Glomerular endothelial cell (primary cell): ENCODE results near the gene OPTC. TPM values are rescaled to one million over a fixed set of nuclear protein-coding genes. Genes with fewer than 3 reads are reported as not detected.
"Not testable (repeated sequence)": the region's sequence is repeated elsewhere in the genome, so short reads cannot be mapped to it uniquely, and the experiment has no call there.

ENCODE experiments used
- DNase-seq: peaks from one replicate; pipeline ENCODE4 v3.0.0-alpha.2; 2011; ENCODE audit warnings: low read depth, low spot score; ENCODE audit errors: extremely low read depth
- total RNA-seq: library from RNA; depleted of rRNA; stranded (reverse); fragments of >200 nt; gene quantifications from 2 replicates; pipeline ENCODE4 v1.2.3, GENCODE V29; 2015

Gene OPTC
- total RNA-seq, 1 donor from 2014 or later = not detected

GRCh38 chr1:203464743-203465142, 29.2 kb upstream of the OPTC start:
- no peak for DNase-seq

- DNase-seq = no peak
Observed at GRCh38 chr1:203465146-203465798, 28.7 kb upstream of the OPTC start.

GRCh38 chr1:203465948-203466347, 28.0 kb upstream of the OPTC start:
- DNase-seq = no peak

- DNase-seq = not testable (repeated sequence)
Observed at GRCh38 chr1:203466906-203467549, 26.9 kb upstream of the OPTC start.

GRCh38 chr1:203467550-203467921, 26.4 kb upstream of the OPTC start:
- DNase-seq = no peak

- DNase-seq = no peak
Observed at GRCh38 chr1:203468326-203468725, 25.6 kb upstream of the OPTC start.

- no peak for DNase-seq
Observed at GRCh38 chr1:203470240-203470639, 23.7 kb upstream of the OPTC start.

- no peak for DNase-seq
Observed at GRCh38 chr1:203471841-203472240, 22.1 kb upstream of the OPTC start.

GRCh38 chr1:203473281-203473680, 20.7 kb upstream of the OPTC start:
- DNase-seq = no peak

GRCh38 chr1:203473781-203474305, 20.1 kb upstream of the OPTC start:
- DNase-seq = no peak

GRCh38 chr1:203475012-203475981, 18.7 kb upstream of the OPTC start, which contains the start of gene PRELP:
TSS of gene PRELP (plus strand) at chr1:203475806. CDS start at chr1:203483185, 7,379 bp downstream.
- DNase-seq = no peak

GRCh38 chr1:203476216-203476814, 17.6 kb upstream of the OPTC start:
- DNase-seq = no peak

GRCh38 chr1:203477748-203478147, 16.2 kb upstream of the OPTC start:
- DNase-seq = no peak

- DNase-seq = no peak
Observed at GRCh38 chr1:203478231-203478630, 15.7 kb upstream of the OPTC start.

GRCh38 chr1:203478986-203479385, 15.0 kb upstream of the OPTC start:
- DNase-seq = no peak

- DNase-seq = no peak
Observed at GRCh38 chr1:203479646-203480045, 14.3 kb upstream of the OPTC start.

GRCh38 chr1:203480084-203480483, 13.9 kb upstream of the OPTC start:
- DNase-seq = no peak

- DNase-seq = peak; percentile 4
Observed at GRCh38 chr1:203480525-203481084, 13.3 kb upstream of the OPTC start.

GRCh38 chr1:203481196-203481595, 12.8 kb upstream of the OPTC start:
- no peak for DNase-seq

GRCh38 chr1:203486618-203487370, 7.2 kb upstream of the OPTC start:
- DNase-seq = no peak
